Activated T-cell treated with anti-CD3 and anti-CD28 coated beads, Interleukin-2, amount 50 U/mL, for 24 hours (primary cell): ENCODE data around the gene USP24.
"Not testable (repeated sequence)": the region's sequence is repeated elsewhere in the genome, so short reads cannot be mapped to it uniquely, and the experiment has no call there.

Experiments used
- DNase-seq: peaks from one replicate; pipeline ENCODE4 v3.0.0-alpha.2; 2020
- H3K27ac Mint-ChIP-seq: 2 replicates; pipeline ENCODE4 v1.8.0; 2020; ENCODE audit warnings: mild to moderate bottlenecking, mixed read lengths
- H3K27me3 Mint-ChIP-seq: 2 replicates; pipeline ENCODE4 v1.8.0; 2020; ENCODE audit warnings: mixed read lengths
- H3K36me3 Mint-ChIP-seq: 2 replicates; pipeline ENCODE4 v1.8.0; 2020; ENCODE audit warnings: low read depth, mixed read lengths
- H3K4me1 Mint-ChIP-seq: 2 replicates; pipeline ENCODE4 v1.8.0; 2020; ENCODE audit warnings: low read depth, mixed read lengths
- H3K4me3 Mint-ChIP-seq: 2 replicates; pipeline ENCODE4 v1.8.0; 2020; ENCODE audit warnings: mild to moderate bottlenecking, moderate library complexity, mixed read lengths
- H3K9me3 Mint-ChIP-seq: 2 replicates; pipeline ENCODE4 v1.8.0; 2020; ENCODE audit warnings: mixed read lengths

Gene USP24

GRCh38 chr1:55118651-55119329 is 96.4 kb downstream of the USP24 start:
- Mint-ChIP-seq H3K4me3 (no peak overlapping the region), H3K36me3 (peaks cover 94% of the 10 kb centered on the region), H3K27ac (peak overlapping the region; percentile 42), H3K27me3 (no peaks in the 10 kb centered on the region), H3K4me1 (peaks cover 29% of the 10 kb centered on the region), H3K9me3 (no peaks in the 10 kb centered on the region)
- DNase-seq, result no peak

GRCh38 chr1:55117941-55118340 is 97.2 kb downstream of the USP24 start:
- no peak overlapping the region for H3K4me3 Mint-ChIP-seq
- peaks cover 29% of the 10 kb centered on the region for H3K4me1 Mint-ChIP-seq
- no peaks in the 10 kb centered on the region for H3K9me3 Mint-ChIP-seq
- no peak for DNase-seq
- H3K36me3 Mint-ChIP-seq, result peaks cover 94% of the 10 kb centered on the region
- no peaks in the 10 kb centered on the region for H3K27me3 Mint-ChIP-seq
- H3K27ac Mint-ChIP-seq, result no peak overlapping the region

- Mint-ChIP-seq H3K27ac (peak overlapping the region; percentile 32), H3K36me3 (peaks cover 97% of the 10 kb centered on the region)
- H3K4me1 Mint-ChIP-seq, DNase-seq, H3K9me3 Mint-ChIP-seq, H3K4me3 Mint-ChIP-seq, H3K27me3 Mint-ChIP-seq: not testable (repeated sequence)
These were observed 106.2 kb downstream of the USP24 start for GRCh38 chr1:55109005-55109404.

GRCh38 chr1:55107101-55107500 is 108.1 kb downstream of the USP24 start:
- no peak for DNase-seq
- Mint-ChIP-seq H3K27ac (peak overlapping the region; percentile 7), H3K36me3 (peaks cover 96% of the 10 kb centered on the region), H3K9me3 (no peaks in the 10 kb centered on the region), H3K27me3 (no peaks in the 10 kb centered on the region), H3K4me3 (no peak overlapping the region), H3K4me1 (no peaks in the 10 kb centered on the region)

DNA sequence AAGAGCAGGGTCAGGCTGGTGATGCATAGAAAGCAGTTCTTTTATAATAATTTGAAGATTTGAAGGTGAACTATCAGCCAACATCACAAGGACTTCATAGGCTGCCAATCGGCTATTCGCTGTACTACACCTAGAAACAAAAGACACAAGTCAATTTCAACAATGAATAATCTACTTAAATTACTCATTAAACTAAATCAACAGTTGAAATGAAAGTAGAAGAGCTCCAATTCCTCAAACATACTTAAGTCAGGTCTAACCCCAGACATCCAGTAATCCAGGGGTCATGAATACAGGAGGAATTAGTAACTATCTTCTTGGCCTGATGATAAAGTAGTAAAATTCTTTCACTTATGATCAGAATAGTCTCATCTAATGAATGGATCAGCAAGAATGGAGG is 111.3 kb downstream of the USP24 start:
- Mint-ChIP-seq H3K27ac (no peak overlapping the region), H3K36me3 (peaks cover 98% of the 10 kb centered on the region), H3K9me3 (no peaks in the 10 kb centered on the region), H3K27me3 (no peaks in the 10 kb centered on the region), H3K4me3 (no peak overlapping the region), H3K4me1 (no peaks in the 10 kb centered on the region)
- no peak for DNase-seq

DNA sequence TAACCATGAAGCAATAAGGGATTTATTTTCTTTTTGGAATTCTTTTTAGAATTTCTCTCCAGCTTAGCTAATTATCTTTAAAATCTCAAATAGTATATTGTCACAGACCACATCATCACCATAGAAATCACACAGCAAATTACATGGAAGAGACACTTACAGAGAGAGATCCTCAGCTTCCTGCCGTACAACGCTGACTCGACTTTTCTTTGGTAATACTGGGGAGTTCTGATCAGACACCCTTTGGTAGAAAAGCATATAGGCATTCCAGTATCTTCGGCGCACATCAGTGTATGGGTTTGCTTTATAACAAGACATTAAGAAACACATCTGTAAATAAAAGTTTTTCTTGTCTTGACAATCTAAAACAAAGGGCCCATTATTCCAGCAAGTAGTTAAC is 120.1 kb downstream of the USP24 start:
- Mint-ChIP-seq H3K27ac (no peak overlapping the region), H3K9me3 (no peaks in the 10 kb centered on the region), H3K36me3 (peaks cover 96% of the 10 kb centered on the region), H3K27me3 (no peaks in the 10 kb centered on the region), H3K4me1 (no peaks in the 10 kb centered on the region), H3K4me3 (no peak overlapping the region)
- DNase-seq, result no peak

- Mint-ChIP-seq H3K4me3 (no peak overlapping the region), H3K27me3 (no peaks in the 10 kb centered on the region), H3K4me1 (peaks cover 5% of the 10 kb centered on the region), H3K27ac (no peak overlapping the region), H3K9me3 (no peaks in the 10 kb centered on the region), H3K36me3 (peaks cover 96% of the 10 kb centered on the region)
- DNase-seq, result no peak
These were observed 122.7 kb downstream of the USP24 start for GRCh38 chr1:55092475-55092874.

DNA sequence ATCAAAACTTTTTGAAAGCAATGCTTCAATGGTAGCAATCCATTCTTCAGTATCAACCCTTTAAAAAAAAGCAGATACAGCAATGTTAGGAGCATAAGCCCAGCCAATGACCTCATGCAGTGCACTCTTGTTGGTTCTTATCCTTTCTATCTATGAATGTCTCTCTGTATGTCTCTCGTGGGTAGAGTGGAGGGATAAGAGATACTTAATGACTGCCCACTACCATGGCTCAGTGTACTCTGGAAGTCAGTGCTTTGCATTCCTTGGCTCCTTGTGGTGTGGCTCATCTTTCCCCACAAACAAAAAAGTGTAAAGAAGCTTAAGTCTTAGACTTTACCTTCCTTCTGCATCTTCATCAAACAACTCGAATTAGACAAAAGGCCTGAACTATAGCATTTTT is 125.5 kb downstream of the USP24 start:
- Mint-ChIP-seq H3K27ac (peak overlapping the region; percentile 42), H3K27me3 (no peaks in the 10 kb centered on the region), H3K36me3 (peaks cover 94% of the 10 kb centered on the region), H3K9me3 (no peaks in the 10 kb centered on the region), H3K4me1 (peaks cover 5% of the 10 kb centered on the region), H3K4me3 (no peak overlapping the region)
- DNase-seq, result no peak

- no peaks in the 10 kb centered on the region for H3K9me3 Mint-ChIP-seq
- peaks cover 5% of the 10 kb centered on the region for H3K4me1 Mint-ChIP-seq
- H3K36me3 Mint-ChIP-seq, result peaks cover 94% of the 10 kb centered on the region
- H3K27ac Mint-ChIP-seq, result peak overlapping the region; percentile 85
- no peak for DNase-seq
- no peaks in the 10 kb centered on the region for H3K27me3 Mint-ChIP-seq
- no peak overlapping the region for H3K4me3 Mint-ChIP-seq
These were observed 126.8 kb downstream of the USP24 start for GRCh38 chr1:55088413-55088812.

DNA sequence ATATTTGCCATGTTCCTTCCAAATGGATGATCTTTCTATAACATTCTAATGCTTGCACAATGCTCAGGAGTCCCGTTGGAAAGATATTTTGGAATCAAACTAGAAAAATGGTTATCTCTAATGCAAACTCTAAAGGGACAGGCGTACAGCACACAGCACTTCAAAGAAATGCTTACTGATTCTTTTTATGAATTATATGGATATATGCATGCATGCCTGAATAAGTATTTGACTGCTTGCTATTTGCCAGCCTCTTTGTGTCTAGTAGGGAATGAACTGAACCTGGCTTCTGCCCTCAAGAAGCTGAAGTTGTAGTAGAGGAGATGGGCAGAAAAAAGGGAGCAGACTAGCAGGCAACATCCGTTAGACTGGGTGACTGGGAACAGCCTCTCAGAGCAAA is 127.7 kb downstream of the USP24 start:
- DNase-seq, result no peak
- Mint-ChIP-seq H3K4me3 (no peak overlapping the region), H3K27ac (peak overlapping the region; percentile 85), H3K27me3 (no peaks in the 10 kb centered on the region), H3K9me3 (no peaks in the 10 kb centered on the region), H3K4me1 (peaks cover 5% of the 10 kb centered on the region), H3K36me3 (peaks cover 94% of the 10 kb centered on the region)

DNA sequence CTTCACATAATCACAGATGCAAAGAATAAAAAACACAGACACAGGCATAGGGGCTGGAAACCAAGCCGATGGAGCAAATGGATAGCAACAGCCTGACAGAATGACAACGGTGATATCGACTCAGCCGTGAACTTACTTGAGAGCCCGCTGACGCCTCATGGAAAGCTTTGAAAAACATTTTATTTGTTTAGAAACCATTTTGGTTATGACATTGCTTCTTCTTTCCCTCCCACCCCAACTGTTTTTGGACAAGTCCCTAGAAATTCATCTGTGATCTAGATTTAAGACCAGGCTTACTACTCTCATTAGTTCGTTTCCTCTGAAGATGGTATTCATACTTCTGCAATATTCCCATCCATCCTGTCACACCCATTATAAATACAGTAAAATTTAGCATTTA is 130.9 kb downstream of the USP24 start:
- no peaks in the 10 kb centered on the region for H3K9me3 Mint-ChIP-seq
- H3K4me3 Mint-ChIP-seq, result no peak overlapping the region
- peaks cover 5% of the 10 kb centered on the region for H3K4me1 Mint-ChIP-seq
- H3K27ac Mint-ChIP-seq, result peak overlapping the region; percentile 53
- DNase-seq, result no peak
- H3K27me3 Mint-ChIP-seq, result no peaks in the 10 kb centered on the region
- peaks cover 94% of the 10 kb centered on the region for H3K36me3 Mint-ChIP-seq

DNA sequence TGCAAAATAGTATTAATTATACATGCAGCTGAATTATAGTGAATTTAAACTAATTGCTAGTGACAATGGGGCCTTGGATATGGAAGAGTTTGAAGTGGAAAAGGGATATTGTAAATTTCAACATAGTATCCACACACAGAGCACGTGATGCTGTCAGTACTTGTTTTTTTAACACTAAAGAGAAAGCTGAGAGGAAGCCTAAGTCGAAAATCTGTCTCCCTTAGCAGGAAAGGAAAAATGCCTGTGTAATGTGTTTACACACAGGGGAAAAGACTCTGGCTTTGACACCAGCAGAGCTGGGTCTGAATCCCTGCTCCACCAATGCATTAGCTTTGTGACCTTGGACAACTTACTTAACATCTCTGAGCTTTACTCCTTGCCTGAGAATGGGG is 133.3 kb downstream of the USP24 start:
- no peaks in the 10 kb centered on the region for H3K4me1 Mint-ChIP-seq
- H3K27me3 Mint-ChIP-seq, result no peaks in the 10 kb centered on the region
- no peak overlapping the region for H3K4me3 Mint-ChIP-seq
- H3K9me3 Mint-ChIP-seq, result no peaks in the 10 kb centered on the region
- peaks cover 94% of the 10 kb centered on the region for H3K36me3 Mint-ChIP-seq
- H3K27ac Mint-ChIP-seq, result no peak overlapping the region
- DNase-seq, result no peak

DNA sequence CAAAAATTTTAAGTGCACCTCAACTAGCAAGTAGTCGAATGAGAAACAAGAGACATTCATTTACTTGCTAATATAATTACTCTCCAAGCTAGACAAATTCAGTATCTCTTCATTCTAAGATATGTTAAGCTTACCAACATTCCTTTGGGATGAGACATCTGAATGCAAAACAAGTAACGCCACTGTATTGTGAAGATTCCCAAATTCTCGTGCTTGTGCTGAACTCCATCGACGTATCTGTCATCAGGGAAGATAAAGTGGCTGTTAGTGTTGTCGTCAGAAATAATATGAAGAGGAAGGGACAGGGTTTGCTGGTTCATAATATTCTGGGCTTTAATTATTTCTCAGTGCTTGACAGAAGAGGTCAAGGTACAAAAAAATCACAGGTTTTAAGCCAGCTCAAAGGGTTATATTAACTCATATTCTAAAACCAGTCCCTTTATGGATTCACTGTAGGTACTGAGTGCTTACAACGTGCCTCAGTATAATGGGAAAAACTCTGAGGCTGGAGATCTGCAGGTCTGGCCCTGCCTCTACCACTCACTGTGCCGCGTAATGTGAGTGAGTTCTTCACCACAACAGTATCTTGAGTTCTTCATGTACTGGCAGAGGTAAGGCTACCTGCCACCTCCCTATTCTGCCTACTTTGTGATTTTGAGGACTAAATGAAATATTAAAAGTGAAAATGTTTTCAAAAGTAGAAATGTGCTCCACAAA is 133.8 kb downstream of the USP24 start:
- Mint-ChIP-seq H3K36me3 (peaks cover 96% of the 10 kb centered on the region), H3K27me3 (no peaks in the 10 kb centered on the region), H3K27ac (no peak overlapping the region), H3K4me3 (no peak overlapping the region), H3K9me3 (no peaks in the 10 kb centered on the region), H3K4me1 (no peaks in the 10 kb centered on the region)
- DNase-seq, result no peak

GRCh38 chr1:55079651-55080050 is 135.5 kb downstream of the USP24 start:
- Mint-ChIP-seq H3K9me3 (no peaks in the 10 kb centered on the region), H3K27ac (no peak overlapping the region), H3K27me3 (no peaks in the 10 kb centered on the region), H3K36me3 (peaks cover 96% of the 10 kb centered on the region), H3K4me3 (no peak overlapping the region), H3K4me1 (peaks cover under 1% of the 10 kb centered on the region)
- DNase-seq, result no peak

DNA sequence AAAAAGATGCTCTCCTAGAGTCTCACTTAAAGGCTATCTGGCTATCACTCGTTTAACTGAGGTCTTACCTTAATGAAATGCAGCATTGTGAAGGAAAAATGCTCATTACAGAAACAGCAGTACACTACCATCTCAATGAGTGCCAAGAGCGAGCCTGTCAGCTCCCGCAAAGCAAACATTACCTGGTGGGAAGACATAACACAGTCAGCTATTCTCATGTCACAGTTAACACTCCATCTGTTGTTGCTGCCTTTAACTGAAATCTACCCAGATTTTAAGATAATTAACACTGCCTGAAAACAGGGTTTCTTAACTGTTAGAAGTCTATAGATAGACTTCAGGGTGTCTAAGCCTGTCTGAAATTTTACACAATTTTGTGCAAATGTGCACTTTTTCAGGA is 136.7 kb downstream of the USP24 start:
- H3K36me3 Mint-ChIP-seq, result peaks cover 95% of the 10 kb centered on the region
- H3K4me1 Mint-ChIP-seq, result peaks cover 10% of the 10 kb centered on the region
- H3K27me3 Mint-ChIP-seq, result no peaks in the 10 kb centered on the region
- no peak overlapping the region for H3K4me3 Mint-ChIP-seq
- H3K27ac Mint-ChIP-seq, result no peak overlapping the region
- DNase-seq, result no peak
- no peaks in the 10 kb centered on the region for H3K9me3 Mint-ChIP-seq
